ENCODE data around the gene AKAP1.

Gene AKAP1

DNA sequence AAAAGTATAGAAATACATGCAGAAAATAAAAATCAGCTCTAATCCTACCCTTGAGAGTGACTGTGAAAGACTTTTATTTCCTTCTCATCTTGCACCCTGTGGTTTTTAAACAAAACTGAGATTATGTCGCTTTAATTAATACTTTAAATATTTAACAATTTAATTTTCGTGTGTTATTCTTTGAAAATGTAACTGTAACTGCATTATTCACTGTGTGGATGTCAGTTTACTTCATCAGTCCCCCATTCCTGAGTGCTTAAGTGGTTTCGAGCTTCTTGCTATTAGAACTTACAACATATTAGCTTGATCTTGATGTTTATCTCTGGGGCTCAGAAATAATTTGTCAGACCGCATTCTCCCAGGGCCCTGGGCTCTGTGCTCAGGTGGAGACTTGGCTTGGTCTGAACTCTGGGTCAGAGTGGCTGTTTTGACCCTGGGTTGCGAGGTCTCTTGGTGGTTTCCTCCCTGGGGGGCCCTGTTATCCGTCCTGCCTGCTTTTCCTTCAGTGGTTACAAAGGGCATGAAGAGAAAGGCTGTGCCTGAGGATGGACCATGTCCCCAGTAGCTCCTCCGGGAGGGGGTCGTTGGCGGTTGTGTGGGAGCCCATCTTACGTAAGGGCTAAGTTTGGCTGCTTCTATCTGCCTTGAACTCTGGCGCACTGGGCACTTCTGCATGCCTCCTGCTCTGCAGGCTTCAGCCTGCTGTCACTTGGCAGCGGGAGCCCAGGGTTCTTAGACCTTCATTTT is 25.7 kb downstream of the AKAP1 start:
- Histone ChIP-seq H3K4me1 (ENCODE audit: control insufficient read depth, insufficient read depth, low read length) (peaks cover 29% of the 10 kb centered on the region), H3K27ac (ENCODE audit: insufficient read depth, low read depth, low read length, poor library complexity, severe bottlenecking) (no peak overlapping the region), H3K4me3 (ENCODE audit: insufficient read depth, low read depth, low read length) (no peak overlapping the region), H3K27me3 (ENCODE audit: control insufficient read depth, insufficient read depth, low read length, poor library complexity, severe bottlenecking) (no peaks in the 10 kb centered on the region), H3K9me3 (ENCODE audit: control insufficient read depth, low read length) (no peaks in the 10 kb centered on the region), H3K36me3 (ENCODE audit: control insufficient read depth, insufficient read depth, low read length) (peaks cover 7% of the 10 kb centered on the region)
- 92% methylated on average over 10 to 11 of the region's 12 CpGs for WGBS, 2 experiments

DNA sequence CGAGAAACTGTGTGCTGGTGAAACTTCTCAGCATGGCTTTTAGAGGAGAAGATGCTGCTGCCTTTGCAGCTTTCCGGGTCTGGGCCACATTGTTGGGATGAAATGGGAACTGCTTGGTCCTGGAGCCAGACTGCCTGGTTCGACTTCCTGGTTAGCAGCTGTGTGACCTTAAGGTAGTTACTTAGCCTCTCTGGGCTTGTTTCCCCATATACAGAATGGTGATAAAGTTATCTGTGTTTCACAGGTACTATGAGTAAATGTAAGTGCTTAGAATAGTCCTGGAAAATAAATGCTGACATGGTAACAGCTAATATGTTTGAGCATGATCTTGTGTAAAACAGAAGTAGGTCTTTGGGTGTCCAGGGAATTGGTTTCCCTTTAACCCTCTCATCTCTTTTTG is 26.3 kb downstream of the AKAP1 start:
- H3K36me3 ChIP-seq (ENCODE audit: control insufficient read depth, insufficient read depth, low read length) = peaks cover 12% of the 10 kb centered on the region

DNA sequence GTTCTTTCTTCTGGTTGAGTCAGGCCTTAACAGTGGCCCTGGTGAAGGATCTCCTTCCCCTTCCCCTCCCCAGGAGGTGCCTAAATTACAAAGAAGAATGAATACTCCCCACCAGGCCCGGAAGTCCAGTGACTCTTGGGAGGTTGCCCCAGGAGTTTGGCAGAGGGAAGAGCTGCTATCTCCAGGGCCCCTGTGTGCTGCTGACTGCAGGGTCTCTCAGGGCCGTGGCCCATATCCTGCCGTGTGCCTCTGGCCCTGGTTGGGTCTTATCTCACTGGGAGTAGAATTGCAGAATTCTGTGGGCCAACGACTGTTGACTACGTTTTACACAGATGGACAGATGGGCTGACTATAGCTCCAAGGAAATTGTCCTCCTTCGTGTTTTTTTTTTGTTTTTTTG is 28.0 kb downstream of the AKAP1 start:
- Histone ChIP-seq H3K27ac (ENCODE audit: insufficient read depth, low read depth, low read length, poor library complexity, severe bottlenecking) (no peak overlapping the region), H3K27me3 (ENCODE audit: control insufficient read depth, insufficient read depth, low read length, poor library complexity, severe bottlenecking) (no peaks in the 10 kb centered on the region), H3K4me3 (ENCODE audit: insufficient read depth, low read depth, low read length) (no peak overlapping the region), H3K9me3 (ENCODE audit: control insufficient read depth, low read length) (no peaks in the 10 kb centered on the region), H3K4me1 (ENCODE audit: control insufficient read depth, insufficient read depth, low read length) (peaks cover 19% of the 10 kb centered on the region), H3K36me3 (ENCODE audit: control insufficient read depth, insufficient read depth, low read length) (peaks cover 12% of the 10 kb centered on the region)
- 85 to 91% methylated on average over 6 of the region's 6 CpGs for WGBS, 2 experiments

More for the DNA sequence above, 26.3 kb downstream of the AKAP1 start:
- H3K9me3 ChIP-seq (ENCODE audit: control insufficient read depth, low read length) = no peaks in the 10 kb centered on the region
- H3K27ac ChIP-seq (ENCODE audit: insufficient read depth, low read depth, low read length, poor library complexity, severe bottlenecking) = no peak overlapping the region
- peaks cover 29% of the 10 kb centered on the region for H3K4me1 ChIP-seq (ENCODE audit: control insufficient read depth, insufficient read depth, low read length)
- no peaks in the 10 kb centered on the region for H3K27me3 ChIP-seq (ENCODE audit: control insufficient read depth, insufficient read depth, low read length, poor library complexity, severe bottlenecking)
- WGBS, 2 experiments = 92 to 95% methylated on average over 3 of the region's 3 CpGs
- no peak overlapping the region for H3K4me3 ChIP-seq (ENCODE audit: insufficient read depth, low read depth, low read length)

DNA sequence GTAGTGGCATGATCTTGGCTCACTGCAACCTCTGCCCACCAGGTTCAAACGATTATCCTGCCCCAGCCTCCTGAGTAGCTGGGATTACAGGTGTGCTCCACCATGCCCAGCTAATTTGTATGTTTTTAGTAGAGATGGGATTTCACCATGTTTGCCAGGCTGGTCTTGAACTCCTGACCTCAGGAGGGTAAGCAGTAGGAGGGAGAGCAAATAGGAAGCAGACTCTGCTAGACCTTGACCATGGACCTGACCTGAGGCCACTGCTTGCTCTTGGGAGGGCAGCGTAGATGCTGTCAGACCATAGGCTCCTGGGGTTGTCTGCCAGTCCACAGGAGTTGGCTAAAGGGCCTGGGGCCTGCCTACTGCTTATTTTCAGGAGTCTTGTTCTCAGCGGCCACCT is 28.6 kb downstream of the AKAP1 start:
- WGBS, 2 experiments = 93 to 98% methylated on average over 3 of the region's 3 CpGs
- no peak overlapping the region for H3K27ac ChIP-seq (ENCODE audit: insufficient read depth, low read depth, low read length, poor library complexity, severe bottlenecking)
- peaks cover 12% of the 10 kb centered on the region for H3K36me3 ChIP-seq (ENCODE audit: control insufficient read depth, insufficient read depth, low read length)
- peaks cover 13% of the 10 kb centered on the region for H3K4me1 ChIP-seq (ENCODE audit: control insufficient read depth, insufficient read depth, low read length)
- no peaks in the 10 kb centered on the region for H3K9me3 ChIP-seq (ENCODE audit: control insufficient read depth, low read length)
- no peaks in the 10 kb centered on the region for H3K27me3 ChIP-seq (ENCODE audit: control insufficient read depth, insufficient read depth, low read length, poor library complexity, severe bottlenecking)
- no peak overlapping the region for H3K4me3 ChIP-seq (ENCODE audit: insufficient read depth, low read depth, low read length)

DNA sequence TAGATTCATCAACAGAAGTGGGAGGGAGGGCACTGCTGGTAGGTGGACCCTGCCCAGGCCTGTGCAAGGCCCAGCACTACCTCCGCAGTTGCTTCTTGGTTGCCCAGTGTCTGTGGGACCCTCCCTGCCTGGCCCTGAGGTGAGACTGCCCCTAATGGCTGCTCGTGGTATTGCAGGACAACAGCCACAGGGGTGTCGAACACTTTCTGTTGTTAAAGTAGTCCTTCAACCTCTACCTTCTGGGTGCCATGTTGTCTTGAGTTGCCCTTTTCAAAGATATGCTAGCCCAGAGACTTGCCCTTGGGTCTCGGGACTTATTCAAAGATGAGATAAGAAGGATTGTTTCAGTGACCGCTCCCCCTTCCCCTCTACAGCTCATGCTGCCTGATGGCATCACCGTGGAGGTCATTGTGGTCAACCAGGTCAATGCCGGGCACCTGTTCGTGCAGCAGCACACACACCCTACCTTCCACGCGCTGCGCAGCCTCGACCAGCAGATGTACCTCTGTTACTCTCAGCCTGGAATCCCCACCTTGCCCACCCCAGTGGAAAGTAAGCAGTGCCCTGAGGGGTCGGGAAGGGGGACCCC is 29.1 kb downstream of the AKAP1 start:
- Histone ChIP-seq H3K9me3 (ENCODE audit: control insufficient read depth, low read length) (no peaks in the 10 kb centered on the region), H3K4me1 (ENCODE audit: control insufficient read depth, insufficient read depth, low read length) (peaks cover 9% of the 10 kb centered on the region), H3K27ac (ENCODE audit: insufficient read depth, low read depth, low read length, poor library complexity, severe bottlenecking) (no peak overlapping the region), H3K36me3 (ENCODE audit: control insufficient read depth, insufficient read depth, low read length) (peaks cover 12% of the 10 kb centered on the region), H3K27me3 (ENCODE audit: control insufficient read depth, insufficient read depth, low read length, poor library complexity, severe bottlenecking) (no peaks in the 10 kb centered on the region), H3K4me3 (ENCODE audit: insufficient read depth, low read depth, low read length) (no peak overlapping the region)
- WGBS, 2 experiments = 85 to 86% methylated on average over 13 of the region's 13 CpGs

DNA sequence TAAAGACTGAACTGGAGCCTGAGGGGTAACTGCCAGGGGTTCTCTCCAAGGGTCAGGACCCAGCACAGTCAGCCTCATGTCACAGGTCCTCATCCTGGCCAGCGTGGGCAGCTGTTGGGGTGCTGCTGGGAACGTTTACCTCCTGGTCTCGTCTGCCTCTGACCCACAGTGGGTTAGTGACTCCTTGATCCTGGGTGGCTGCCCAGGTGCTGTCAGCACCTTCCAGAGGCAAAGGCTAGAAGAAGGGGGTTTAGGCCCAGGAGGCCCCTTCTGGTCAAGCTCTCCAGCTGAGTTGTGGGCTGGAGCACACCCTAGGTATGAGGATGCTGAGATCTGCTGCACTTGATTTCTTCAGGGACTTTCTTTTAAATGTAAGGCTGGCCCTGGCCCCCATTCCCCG is 30.3 kb downstream of the AKAP1 start:
- WGBS, 2 experiments = 94 to 97% methylated on average over 4 of the region's 4 CpGs
- Histone ChIP-seq H3K27ac (ENCODE audit: insufficient read depth, low read depth, low read length, poor library complexity, severe bottlenecking) (no peak overlapping the region), H3K27me3 (ENCODE audit: control insufficient read depth, insufficient read depth, low read length, poor library complexity, severe bottlenecking) (no peaks in the 10 kb centered on the region), H3K36me3 (ENCODE audit: control insufficient read depth, insufficient read depth, low read length) (peaks cover 12% of the 10 kb centered on the region), H3K4me1 (ENCODE audit: control insufficient read depth, insufficient read depth, low read length) (peaks cover under 1% of the 10 kb centered on the region), H3K4me3 (ENCODE audit: insufficient read depth, low read depth, low read length) (no peak overlapping the region), H3K9me3 (ENCODE audit: control insufficient read depth, low read length) (no peaks in the 10 kb centered on the region)

DNA sequence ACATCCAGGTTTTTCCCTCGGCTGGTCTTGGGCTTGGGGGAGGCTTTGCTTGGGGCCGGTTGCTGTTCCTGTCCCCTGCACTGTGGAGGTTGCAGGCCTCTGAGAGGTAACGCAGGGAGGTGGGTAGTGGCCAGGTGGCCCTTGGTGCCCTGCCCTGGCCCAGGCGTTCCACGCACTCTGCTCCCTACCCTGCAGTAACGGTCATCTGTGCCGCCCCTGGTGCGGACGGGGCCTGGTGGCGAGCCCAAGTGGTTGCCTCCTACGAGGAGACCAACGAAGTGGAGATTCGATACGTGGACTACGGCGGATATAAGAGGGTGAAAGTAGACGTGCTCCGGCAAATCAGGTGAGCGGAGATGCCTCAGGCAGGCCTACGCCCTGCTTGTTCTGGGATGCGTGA is 30.9 kb downstream of the AKAP1 start:
- 95 to 96% methylated on average over 21 of the region's 21 CpGs for WGBS, 2 experiments

DNA sequence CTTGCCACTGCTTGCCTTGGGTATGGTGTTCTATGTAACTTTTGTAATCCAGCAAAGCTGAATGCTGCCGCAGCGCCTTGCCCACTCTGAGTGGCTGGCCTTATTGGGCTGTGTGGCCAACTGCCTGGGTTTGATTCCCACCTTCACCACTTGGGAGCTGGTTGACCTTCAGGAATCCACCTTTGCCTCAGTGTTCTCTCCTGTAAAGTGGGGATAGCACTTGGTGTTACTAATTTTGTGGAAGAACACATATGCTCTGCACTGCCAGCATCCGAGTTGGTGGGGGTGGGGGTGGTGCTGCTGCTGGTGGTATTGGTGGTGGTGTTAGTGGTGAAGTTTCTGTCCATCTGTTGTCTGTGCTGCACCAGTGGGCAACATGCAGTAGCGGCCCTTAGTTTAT is 32.8 kb downstream of the AKAP1 start:
- 93 to 95% methylated on average over 4 of the region's 4 CpGs for whole genome bisulfite sequencing, 2 experiments
- H3K27ac ChIP-seq (ENCODE audit: insufficient read depth, low read depth, low read length, poor library complexity, severe bottlenecking) = no peak overlapping the region

More for the DNA sequence above, 30.9 kb downstream of the AKAP1 start:
- H3K27me3 ChIP-seq (ENCODE audit: control insufficient read depth, insufficient read depth, low read length, poor library complexity, severe bottlenecking) = no peaks in the 10 kb centered on the region
- H3K9me3 ChIP-seq (ENCODE audit: control insufficient read depth, low read length) = no peaks in the 10 kb centered on the region
- H3K4me1 ChIP-seq (ENCODE audit: control insufficient read depth, insufficient read depth, low read length) = no peaks in the 10 kb centered on the region
- no peak overlapping the region for H3K27ac ChIP-seq (ENCODE audit: insufficient read depth, low read depth, low read length, poor library complexity, severe bottlenecking)
- H3K36me3 ChIP-seq (ENCODE audit: control insufficient read depth, insufficient read depth, low read length) = peaks cover 12% of the 10 kb centered on the region
- H3K4me3 ChIP-seq (ENCODE audit: insufficient read depth, low read depth, low read length) = no peak overlapping the region

DNA sequence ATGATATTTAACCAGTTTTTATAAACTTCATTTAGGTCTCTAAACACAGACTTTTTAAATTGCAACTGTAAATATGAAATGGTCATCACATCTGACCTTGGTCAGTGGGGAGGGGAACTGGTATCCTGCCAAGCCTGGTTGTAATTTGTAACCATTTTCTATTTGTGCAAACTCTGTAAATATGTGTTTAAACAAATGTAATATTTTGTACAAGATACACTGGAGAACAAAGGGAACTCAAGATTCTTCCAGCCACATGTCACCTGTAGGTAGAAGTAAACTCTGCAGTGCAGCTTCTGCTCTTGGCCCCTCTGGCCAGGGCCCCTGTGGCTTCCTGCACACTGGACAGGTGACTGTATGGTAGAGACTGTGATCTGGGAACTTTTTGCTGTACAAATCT is 35.8 kb downstream of the AKAP1 start:
- Histone ChIP-seq H3K4me3 (ENCODE audit: insufficient read depth, low read depth, low read length) (no peak overlapping the region), H3K27ac (ENCODE audit: insufficient read depth, low read depth, low read length, poor library complexity, severe bottlenecking) (no peak overlapping the region), H3K4me1 (ENCODE audit: control insufficient read depth, insufficient read depth, low read length) (peaks cover 5% of the 10 kb centered on the region), H3K9me3 (ENCODE audit: control insufficient read depth, low read length) (no peaks in the 10 kb centered on the region), H3K27me3 (ENCODE audit: control insufficient read depth, insufficient read depth, low read length, poor library complexity, severe bottlenecking) (no peaks in the 10 kb centered on the region), H3K36me3 (ENCODE audit: control insufficient read depth, insufficient read depth, low read length) (peaks cover 8% of the 10 kb centered on the region)

More for the DNA sequence above, 32.8 kb downstream of the AKAP1 start:
- Histone ChIP-seq H3K27me3 (ENCODE audit: control insufficient read depth, insufficient read depth, low read length, poor library complexity, severe bottlenecking) (no peaks in the 10 kb centered on the region), H3K9me3 (ENCODE audit: control insufficient read depth, low read length) (no peaks in the 10 kb centered on the region), H3K36me3 (ENCODE audit: control insufficient read depth, insufficient read depth, low read length) (peaks cover 5% of the 10 kb centered on the region), H3K4me1 (ENCODE audit: control insufficient read depth, insufficient read depth, low read length) (peaks cover 5% of the 10 kb centered on the region), H3K4me3 (ENCODE audit: insufficient read depth, low read depth, low read length) (no peak overlapping the region)

DNA sequence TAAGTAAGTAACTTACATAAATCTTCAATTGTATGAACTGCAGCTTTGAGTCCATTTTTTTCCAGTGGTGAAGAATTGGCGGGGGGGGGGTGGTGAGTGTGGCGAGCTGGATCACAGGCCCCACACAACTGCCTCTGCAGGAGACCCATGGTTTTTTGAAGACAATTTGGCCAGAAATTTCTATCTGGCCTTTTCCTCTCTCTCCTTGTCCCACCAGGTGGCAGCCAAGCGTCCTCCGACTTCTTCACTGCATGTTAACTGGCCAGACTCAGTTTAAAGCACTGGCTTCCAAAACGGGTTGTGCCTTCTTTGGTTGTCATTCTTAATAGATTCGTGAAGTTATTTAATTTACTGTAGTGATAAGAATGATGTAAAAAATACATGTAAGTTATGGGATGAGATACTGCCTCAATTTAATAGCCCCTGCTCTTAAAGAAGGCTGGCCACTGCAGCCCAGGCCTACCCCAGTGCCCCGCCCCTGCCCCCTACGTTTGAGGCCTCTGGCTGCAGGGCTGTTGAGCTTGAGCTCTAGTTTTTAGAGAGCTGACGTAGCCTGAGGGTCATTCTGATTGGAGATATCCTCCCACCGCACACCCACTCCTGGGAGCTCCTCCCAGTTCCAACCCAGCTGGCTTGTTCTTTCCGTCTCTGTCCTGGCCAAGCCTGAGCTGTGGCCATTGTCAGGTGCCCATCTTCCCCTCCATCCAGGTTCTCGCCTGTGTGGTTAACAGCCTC is 36.4 kb downstream of the AKAP1 start:
- H3K4me1 ChIP-seq (ENCODE audit: control insufficient read depth, insufficient read depth, low read length) = peaks cover 5% of the 10 kb centered on the region
- peaks cover 4% of the 10 kb centered on the region for H3K36me3 ChIP-seq (ENCODE audit: control insufficient read depth, insufficient read depth, low read length)
- 65 to 66% methylated on average over 11 of the region's 12 CpGs for WGBS, 2 experiments
- H3K27me3 ChIP-seq (ENCODE audit: control insufficient read depth, insufficient read depth, low read length, poor library complexity, severe bottlenecking) = no peaks in the 10 kb centered on the region
- no peak overlapping the region for H3K27ac ChIP-seq (ENCODE audit: insufficient read depth, low read depth, low read length, poor library complexity, severe bottlenecking)
- H3K4me3 ChIP-seq (ENCODE audit: insufficient read depth, low read depth, low read length) = no peak overlapping the region
- no peaks in the 10 kb centered on the region for H3K9me3 ChIP-seq (ENCODE audit: control insufficient read depth, low read length)

Data from ectodermal cell (in vitro differentiated cells).